HEK293 (cell line): ENCODE results near the gene CHD2.

Experiments used
- ZFP37 ChIP-seq: fragments of 450-650 bp; formaldehyde crosslinking; IDR thresholded peaks from 2 replicates; pipeline ENCODE4 v1.5.1; 2016; ENCODE audit warnings: missing biosample characterization, missing genetic modification characterization
- ZNF121 ChIP-seq: fragments of 450-650 bp; formaldehyde crosslinking; IDR thresholded peaks from 2 replicates; pipeline ENCODE4 v1.5.1; 2016; ENCODE audit warnings: missing biosample characterization, missing genetic modification characterization
- ZSCAN30 ChIP-seq: fragments of 450-650 bp; IDR thresholded peaks from 2 replicates; pipeline ENCODE4 v1.5.1; 2018; ENCODE audit warnings: missing biosample characterization, mild to moderate bottlenecking, missing genetic modification characterization, moderate library complexity
- TF ChIP-seq, protein P1 (sequence below): fragments of 450-650 bp; formaldehyde crosslinking; IDR thresholded peaks from 2 replicates; pipeline ENCODE4 v1.5.1; 2016; ENCODE audit warnings: missing biosample characterization, missing genetic modification characterization
- TF ChIP-seq, protein P2 (sequence below): fragments of 450-650 bp; formaldehyde crosslinking; IDR thresholded peaks from 2 replicates; pipeline ENCODE4 v1.5.1; 2016; ENCODE audit warnings: missing biosample characterization, missing genetic modification characterization
- TF ChIP-seq, protein P3 (sequence below): fragments of 450-650 bp; formaldehyde crosslinking; IDR thresholded peaks from 2 replicates; pipeline ENCODE4 v1.5.1; 2016; ENCODE audit warnings: missing biosample characterization, missing genetic modification characterization
- TF ChIP-seq, protein P4 (sequence below): fragments of 450-650 bp; formaldehyde crosslinking; IDR thresholded peaks from 2 replicates; pipeline ENCODE4 v1.5.1; 2017; ENCODE audit warnings: missing biosample characterization, missing genetic modification characterization

DNA sequence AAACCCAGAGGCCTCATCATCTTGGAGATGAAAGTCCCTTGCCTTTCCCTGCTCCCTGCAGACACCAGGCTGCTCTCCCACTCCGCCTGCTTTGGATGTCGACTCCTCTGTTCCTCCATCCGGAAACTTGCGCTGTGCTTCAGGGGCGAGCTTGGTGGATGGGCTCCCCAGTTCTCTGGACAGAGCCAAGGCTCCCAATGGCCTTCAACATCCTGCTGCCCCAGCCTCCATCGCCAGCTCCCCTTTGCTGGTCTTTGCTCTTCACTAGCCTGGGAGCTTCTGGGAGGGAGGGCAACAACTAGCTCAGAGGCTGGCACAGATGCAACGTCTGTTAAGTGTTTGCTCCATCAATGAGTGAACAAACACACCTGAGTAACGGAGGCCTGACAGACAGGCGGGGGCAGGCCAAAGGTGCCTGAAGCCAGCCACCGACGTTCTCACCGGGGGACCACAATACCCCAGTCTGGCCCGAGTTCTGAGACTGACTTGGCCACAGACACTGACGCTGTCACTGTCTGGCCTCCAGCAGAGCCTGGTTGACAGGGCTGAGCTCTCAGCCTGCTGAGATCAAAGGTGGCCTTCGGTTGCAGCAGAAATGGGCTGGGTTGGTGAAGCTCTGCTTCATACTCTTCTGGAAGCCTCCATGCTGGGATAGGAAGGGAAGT is 149.9 kb downstream of the CHD2 start:
- TF ChIP-seq, protein P1, sequence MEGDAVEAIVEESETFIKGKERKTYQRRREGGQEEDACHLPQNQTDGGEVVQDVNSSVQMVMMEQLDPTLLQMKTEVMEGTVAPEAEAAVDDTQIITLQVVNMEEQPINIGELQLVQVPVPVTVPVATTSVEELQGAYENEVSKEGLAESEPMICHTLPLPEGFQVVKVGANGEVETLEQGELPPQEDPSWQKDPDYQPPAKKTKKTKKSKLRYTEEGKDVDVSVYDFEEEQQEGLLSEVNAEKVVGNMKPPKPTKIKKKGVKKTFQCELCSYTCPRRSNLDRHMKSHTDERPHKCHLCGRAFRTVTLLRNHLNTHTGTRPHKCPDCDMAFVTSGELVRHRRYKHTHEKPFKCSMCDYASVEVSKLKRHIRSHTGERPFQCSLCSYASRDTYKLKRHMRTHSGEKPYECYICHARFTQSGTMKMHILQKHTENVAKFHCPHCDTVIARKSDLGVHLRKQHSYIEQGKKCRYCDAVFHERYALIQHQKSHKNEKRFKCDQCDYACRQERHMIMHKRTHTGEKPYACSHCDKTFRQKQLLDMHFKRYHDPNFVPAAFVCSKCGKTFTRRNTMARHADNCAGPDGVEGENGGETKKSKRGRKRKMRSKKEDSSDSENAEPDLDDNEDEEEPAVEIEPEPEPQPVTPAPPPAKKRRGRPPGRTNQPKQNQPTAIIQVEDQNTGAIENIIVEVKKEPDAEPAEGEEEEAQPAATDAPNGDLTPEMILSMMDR (tag by site-specific recombination) = no peak
- no peak for TF ChIP-seq ZFP37 (tag by site-specific recombination)
- TF ChIP-seq, protein P2, sequence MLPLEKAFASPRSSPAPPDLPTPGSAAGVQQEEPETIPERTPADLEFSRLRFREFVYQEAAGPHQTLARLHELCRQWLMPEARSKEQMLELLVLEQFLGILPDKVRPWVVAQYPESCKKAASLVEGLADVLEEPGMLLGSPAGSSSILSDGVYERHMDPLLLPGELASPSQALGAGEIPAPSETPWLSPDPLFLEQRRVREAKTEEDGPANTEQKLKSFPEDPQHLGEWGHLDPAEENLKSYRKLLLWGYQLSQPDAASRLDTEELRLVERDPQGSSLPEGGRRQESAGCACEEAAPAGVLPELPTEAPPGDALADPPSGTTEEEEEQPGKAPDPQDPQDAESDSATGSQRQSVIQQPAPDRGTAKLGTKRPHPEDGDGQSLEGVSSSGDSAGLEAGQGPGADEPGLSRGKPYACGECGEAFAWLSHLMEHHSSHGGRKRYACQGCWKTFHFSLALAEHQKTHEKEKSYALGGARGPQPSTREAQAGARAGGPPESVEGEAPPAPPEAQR (tag by site-specific recombination) = no peak
- TF ChIP-seq ZNF121 = no peak
- TF ChIP-seq, protein P3, sequence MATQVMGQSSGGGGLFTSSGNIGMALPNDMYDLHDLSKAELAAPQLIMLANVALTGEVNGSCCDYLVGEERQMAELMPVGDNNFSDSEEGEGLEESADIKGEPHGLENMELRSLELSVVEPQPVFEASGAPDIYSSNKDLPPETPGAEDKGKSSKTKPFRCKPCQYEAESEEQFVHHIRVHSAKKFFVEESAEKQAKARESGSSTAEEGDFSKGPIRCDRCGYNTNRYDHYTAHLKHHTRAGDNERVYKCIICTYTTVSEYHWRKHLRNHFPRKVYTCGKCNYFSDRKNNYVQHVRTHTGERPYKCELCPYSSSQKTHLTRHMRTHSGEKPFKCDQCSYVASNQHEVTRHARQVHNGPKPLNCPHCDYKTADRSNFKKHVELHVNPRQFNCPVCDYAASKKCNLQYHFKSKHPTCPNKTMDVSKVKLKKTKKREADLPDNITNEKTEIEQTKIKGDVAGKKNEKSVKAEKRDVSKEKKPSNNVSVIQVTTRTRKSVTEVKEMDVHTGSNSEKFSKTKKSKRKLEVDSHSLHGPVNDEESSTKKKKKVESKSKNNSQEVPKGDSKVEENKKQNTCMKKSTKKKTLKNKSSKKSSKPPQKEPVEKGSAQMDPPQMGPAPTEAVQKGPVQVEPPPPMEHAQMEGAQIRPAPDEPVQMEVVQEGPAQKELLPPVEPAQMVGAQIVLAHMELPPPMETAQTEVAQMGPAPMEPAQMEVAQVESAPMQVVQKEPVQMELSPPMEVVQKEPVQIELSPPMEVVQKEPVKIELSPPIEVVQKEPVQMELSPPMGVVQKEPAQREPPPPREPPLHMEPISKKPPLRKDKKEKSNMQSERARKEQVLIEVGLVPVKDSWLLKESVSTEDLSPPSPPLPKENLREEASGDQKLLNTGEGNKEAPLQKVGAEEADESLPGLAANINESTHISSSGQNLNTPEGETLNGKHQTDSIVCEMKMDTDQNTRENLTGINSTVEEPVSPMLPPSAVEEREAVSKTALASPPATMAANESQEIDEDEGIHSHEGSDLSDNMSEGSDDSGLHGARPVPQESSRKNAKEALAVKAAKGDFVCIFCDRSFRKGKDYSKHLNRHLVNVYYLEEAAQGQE = no peak
- TF ChIP-seq, protein P4, sequence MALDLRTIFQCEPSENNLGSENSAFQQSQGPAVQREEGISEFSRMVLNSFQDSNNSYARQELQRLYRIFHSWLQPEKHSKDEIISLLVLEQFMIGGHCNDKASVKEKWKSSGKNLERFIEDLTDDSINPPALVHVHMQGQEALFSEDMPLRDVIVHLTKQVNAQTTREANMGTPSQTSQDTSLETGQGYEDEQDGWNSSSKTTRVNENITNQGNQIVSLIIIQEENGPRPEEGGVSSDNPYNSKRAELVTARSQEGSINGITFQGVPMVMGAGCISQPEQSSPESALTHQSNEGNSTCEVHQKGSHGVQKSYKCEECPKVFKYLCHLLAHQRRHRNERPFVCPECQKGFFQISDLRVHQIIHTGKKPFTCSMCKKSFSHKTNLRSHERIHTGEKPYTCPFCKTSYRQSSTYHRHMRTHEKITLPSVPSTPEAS (tag by site-specific recombination) = no peak
- TF ChIP-seq ZSCAN30 = no peak
